ENCODE measurements around the gene ITPR3. TPM values are rescaled to one million over a fixed set of nuclear protein-coding genes. Genes with fewer than 3 reads are reported as not detected.
"Not testable (repeated sequence)": the region's sequence is repeated elsewhere in the genome, so short reads cannot be mapped to it uniquely, and the experiment has no call there.

ITPR3 gene
- total RNA-seq, 1 donor from 2014 or later, result 18.7 TPM

- DNase-seq, result no peak
These were observed 29.6 kb upstream of the ITPR3 start for GRCh38 chr6:33591424-33592032.

- no peak for DNase-seq
These were observed 28.9 kb upstream of the ITPR3 start for GRCh38 chr6:33592280-33592594.

- DNase-seq, result no peak
These were observed 28.3 kb upstream of the ITPR3 start for GRCh38 chr6:33592595-33593413.

GRCh38 chr6:33593414-33593727, 27.8 kb upstream of the ITPR3 start:
- DNase-seq, result no peak

- DNase-seq, result no peak
These were observed 25.9 kb upstream of the ITPR3 start for GRCh38 chr6:33595001-33595846.

- not testable (repeated sequence) for DNase-seq
These were observed 24.2 kb upstream of the ITPR3 start for GRCh38 chr6:33596894-33597293.

- DNase-seq, result no peak
These were observed 23.4 kb upstream of the ITPR3 start for GRCh38 chr6:33597551-33598322.

GRCh38 chr6:33599413-33599938, 21.6 kb upstream of the ITPR3 start:
- no peak for DNase-seq

GRCh38 chr6:33600761-33601160, 20.4 kb upstream of the ITPR3 start:
- DNase-seq, result no peak

GRCh38 chr6:33602180-33602579, 18.9 kb upstream of the ITPR3 start:
- no peak for DNase-seq

GRCh38 chr6:33604941-33605854, 15.9 kb upstream of the ITPR3 start:
- no peak for DNase-seq

- no peak for DNase-seq
These were observed 14.5 kb upstream of the ITPR3 start for GRCh38 chr6:33606642-33607041.

- no peak for DNase-seq
These were observed 13.9 kb upstream of the ITPR3 start for GRCh38 chr6:33607126-33607783.

- DNase-seq, result peak; percentile 13
These were observed 13.3 kb upstream of the ITPR3 start for GRCh38 chr6:33607784-33608161.

- no peak for DNase-seq
These were observed 12.1 kb upstream of the ITPR3 start for GRCh38 chr6:33609019-33609418.

GRCh38 chr6:33609528-33609927, 11.6 kb upstream of the ITPR3 start:
- no peak for DNase-seq

GRCh38 chr6:33610067-33610466, 11.1 kb upstream of the ITPR3 start:
- DNase-seq, result no peak

GRCh38 chr6:33610779-33611732, 10.1 kb upstream of the ITPR3 start:
- DNase-seq, result no peak

- DNase-seq, result no peak
These were observed 7.9 kb upstream of the ITPR3 start for GRCh38 chr6:33613146-33613794.
